Peyer's patch (tissue), 4 donors: ENCODE results near the gene RSPH1. TPM values are rescaled to one million over a fixed set of nuclear protein-coding genes. Genes with fewer than 3 reads are reported as not detected.

Source experiments
- DNase-seq, 3 donors: peaks; one replicate each; pipeline ENCODE4 v3.0.0-alpha.2; 2017 to 2019
- H3K27ac ChIP-seq, 4 donors: fragments of 200-600 bp; sonication (generic); one replicate each; pipeline ENCODE4 v1.5.1; 2016 to 2019
- H3K27me3 ChIP-seq, 2 donors: fragments of 200-600 bp; sonication (generic); one replicate each; pipeline ENCODE4 v1.5.1; 2019
- H3K36me3 ChIP-seq, 3 donors: fragments of 200-600 bp; sonication (generic); one replicate each; pipeline ENCODE4 v1.5.1; 2016 to 2019
- H3K4me1 ChIP-seq, 4 donors: fragments of 200-600 bp; sonication (generic); one replicate each; pipeline ENCODE4 v1.5.1; 2016 to 2019
- H3K4me3 ChIP-seq, 4 donors: fragments of 200-600 bp; sonication (generic); 1 replicate in 3 of 4; 2 replicates in 1 of 4; pipeline ENCODE4 v1.5.1; 2016 to 2019; ENCODE audit warnings: mild to moderate bottlenecking in 1 of 4
- H3K9me3 ChIP-seq, 4 donors: fragments of 200-600 bp; sonication (generic); one replicate each; pipeline ENCODE4 v1.5.1; 2016 to 2019; ENCODE audit warnings: mild to moderate bottlenecking in 1 of 4
- CTCF ChIP-seq, 6 experiments: fragments of 450-650 bp in 4 of 6; fragments of 200-600 bp in 2 of 6; sonication (generic) in 1 of 6; IDR thresholded peaks; one replicate each; pipeline ENCODE4 v1.5.1; 2017 to 2019; ENCODE audit warnings: antibody characterized with exemption in 6 of 6, mild to moderate bottlenecking in 3 of 6, moderate library complexity in 1 of 6
- POLR2A ChIP-seq, 2 donors: fragments of 450-650 bp; IDR thresholded peaks; one replicate each; pipeline ENCODE4 v1.5.1; 2017; ENCODE audit warnings: antibody characterized with exemption in 2 of 2, mild to moderate bottlenecking in 2 of 2, moderate library complexity in 2 of 2
- total RNA-seq, 4 donors: library from RNA; depleted of rRNA; stranded (reverse); fragments of >200 nt; gene quantifications; one replicate each; pipeline ENCODE4 v1.1.0, GENCODE V29; 2016

Gene RSPH1
- total RNA-seq, 4 donors from 2014 or later = 2.5 to 11.0 (median 6.7) TPM

DNA sequence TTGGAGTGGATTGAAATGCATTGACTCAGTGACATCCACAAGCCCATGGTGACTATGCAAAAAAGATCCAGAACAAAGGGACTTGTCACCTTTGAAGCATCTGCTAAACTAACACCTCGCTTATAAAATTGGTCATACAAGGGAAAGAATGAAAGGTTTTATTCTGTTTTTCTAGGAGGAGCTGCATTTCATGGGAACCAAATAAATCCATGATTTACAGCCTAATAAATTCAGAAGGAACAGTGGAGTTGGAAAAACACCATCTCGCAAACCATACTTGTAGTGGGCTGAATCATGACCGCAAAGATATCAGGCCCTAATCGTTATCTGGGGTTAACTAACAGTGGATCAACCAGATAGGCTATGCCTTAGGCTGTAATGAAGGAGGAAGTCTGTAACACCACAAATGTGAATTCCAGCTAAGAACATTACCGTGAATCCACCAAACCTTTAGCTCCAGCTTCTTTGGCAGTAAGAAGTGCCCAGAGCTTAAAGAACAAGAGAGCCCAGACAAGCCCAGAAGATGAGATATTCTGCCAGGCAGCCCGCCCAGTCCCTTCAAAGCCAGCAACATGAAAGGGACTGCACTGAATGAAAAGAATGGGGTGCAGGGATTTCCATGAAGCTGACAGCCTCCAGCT lies 27.4 kb downstream of the RSPH1 start:
- Histone ChIP-seq H3K4me1 (peaks cover 10 to 60% (median 20%) of the 10 kb centered on the region in 4 donors), H3K4me3 (no peak overlapping the region), H3K27me3 (no peaks in the 10 kb centered on the region), H3K36me3 (no peaks in the 10 kb centered on the region), H3K27ac (peak overlapping the region in 3 of 4 donors; percentile 61 to 95 (median 86)), H3K9me3 (no peaks in the 10 kb centered on the region)
- TF ChIP-seq POLR2A (IDR thresholded peaks at IDR 0.05) = no peak
- no peak for TF ChIP-seq CTCF (IDR thresholded peaks at IDR 0.05)
- peak in 2 of 3 donors; percentile 25 to 53 for DNase-seq

DNA sequence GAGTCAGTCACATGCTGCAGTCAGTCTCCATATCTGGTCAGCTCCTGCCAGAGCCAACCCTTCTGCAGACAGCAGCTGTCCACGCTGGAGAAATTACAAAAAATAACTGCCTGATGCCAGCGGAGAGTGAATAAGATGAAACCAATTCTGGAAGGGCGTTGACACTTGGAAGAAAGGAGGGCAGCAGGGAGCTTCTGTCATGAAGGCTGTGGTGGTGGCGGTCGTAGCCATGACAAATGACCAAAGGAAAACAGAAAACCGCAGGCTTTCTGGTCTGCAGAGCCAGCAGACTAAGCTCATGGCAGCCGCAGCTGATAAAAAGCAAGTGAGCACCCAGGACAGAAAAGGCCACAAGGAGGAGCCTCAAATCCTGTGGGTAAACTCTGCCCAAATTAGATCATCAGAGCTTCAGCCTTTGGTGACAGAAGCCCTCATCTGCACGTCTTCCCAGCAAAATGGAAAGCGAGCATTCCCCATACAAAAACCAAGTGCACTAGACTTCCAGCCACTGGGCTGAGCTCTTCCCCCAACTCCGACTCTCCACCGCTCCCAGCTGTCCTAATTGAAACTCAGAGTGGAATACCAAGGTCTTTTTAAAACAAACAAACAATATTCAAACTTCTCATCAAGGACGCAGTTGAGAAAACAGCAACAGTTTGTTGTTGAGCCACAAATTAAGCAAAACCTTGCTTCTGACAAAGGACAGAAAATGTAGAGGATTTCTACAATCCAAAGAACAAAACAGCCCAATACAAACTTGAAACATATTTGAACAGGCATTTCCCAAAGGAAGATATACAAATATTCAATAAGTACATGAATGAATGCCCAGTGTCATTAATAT lies 28.7 kb downstream of the RSPH1 start:
- no peaks in the 10 kb centered on the region for H3K36me3 ChIP-seq
- peak in 4 of 6 experiments; percentile 35 to 50 (median 44) for TF ChIP-seq CTCF (IDR thresholded peaks at IDR 0.05)
- no peak for TF ChIP-seq POLR2A (IDR thresholded peaks at IDR 0.05)
- H3K4me3 ChIP-seq = no peak overlapping the region
- no peaks in the 10 kb centered on the region for H3K9me3 ChIP-seq
- H3K4me1 ChIP-seq = peaks cover 10 to 61% (median 18%) of the 10 kb centered on the region in 4 donors
- DNase-seq = peak in 2 of 3 donors; percentile 48 to 63
- H3K27me3 ChIP-seq = no peaks in the 10 kb centered on the region
- H3K27ac ChIP-seq = peak overlapping the region in 3 of 4 donors; percentile 33 to 86 (median 61)

- H3K27ac ChIP-seq = no peak overlapping the region
- H3K9me3 ChIP-seq = no peaks in the 10 kb centered on the region
- no peaks in the 10 kb centered on the region for H3K27me3 ChIP-seq
- H3K4me1 ChIP-seq = peaks cover 10 to 62% (median 18%) of the 10 kb centered on the region in 4 donors
- H3K36me3 ChIP-seq = no peaks in the 10 kb centered on the region
- no peak overlapping the region for H3K4me3 ChIP-seq
- TF ChIP-seq CTCF (IDR thresholded peaks at IDR 0.05) = no peak
- no peak for TF ChIP-seq POLR2A (IDR thresholded peaks at IDR 0.05)
- DNase-seq = peak in 1 of 3 donors; percentile 40
These were observed 29.3 kb downstream of the RSPH1 start for GRCh38 chr21:42466700-42467099.

GRCh38 chr21:42465803-42466127 lies 30.3 kb downstream of the RSPH1 start:
- Histone ChIP-seq H3K9me3 (no peaks in the 10 kb centered on the region), H3K27me3 (no peaks in the 10 kb centered on the region), H3K4me3 (no peak overlapping the region), H3K36me3 (no peaks in the 10 kb centered on the region), H3K27ac (peak overlapping the region in 3 of 4 donors; percentile 45 to 94 (median 89)), H3K4me1 (peaks cover 10 to 70% (median 23%) of the 10 kb centered on the region in 4 donors)
- no peak for DNase-seq
- no peak for TF ChIP-seq POLR2A (IDR thresholded peaks at IDR 0.05)
- TF ChIP-seq CTCF (IDR thresholded peaks at IDR 0.05) = no peak

GRCh38 chr21:42465008-42465802 lies 30.8 kb downstream of the RSPH1 start:
- TF ChIP-seq CTCF (IDR thresholded peaks at IDR 0.05) (no peak), POLR2A (IDR thresholded peaks at IDR 0.05) (peak in 1 of 2 donors; percentile 37)
- no peaks in the 10 kb centered on the region for H3K9me3 ChIP-seq
- H3K36me3 ChIP-seq = no peaks in the 10 kb centered on the region
- peaks cover 10 to 73% (median 25%) of the 10 kb centered on the region in 4 donors for H3K4me1 ChIP-seq
- no peak overlapping the region for H3K4me3 ChIP-seq
- peak overlapping the region in 3 of 4 donors; percentile 45 to 94 (median 89) for H3K27ac ChIP-seq
- H3K27me3 ChIP-seq = no peaks in the 10 kb centered on the region
- DNase-seq = peak in 2 of 3 donors; percentile 53 to 57
